Stimulated activated CD8-positive, alpha-beta memory T cell treated with anti-CD3 and anti-CD28 coated beads, Interleukin-12 subunit alpha, Interleukin-12 subunit beta, amount 100 ng/mL, for 1 hour (primary cell): ENCODE results near the gene GARS1.

ENCODE experiments used
- DNase-seq: peaks from one replicate; pipeline ENCODE4 v3.0.0-alpha.2; 2020; ENCODE audit warnings: low read depth

The GARS1 gene

DNA sequence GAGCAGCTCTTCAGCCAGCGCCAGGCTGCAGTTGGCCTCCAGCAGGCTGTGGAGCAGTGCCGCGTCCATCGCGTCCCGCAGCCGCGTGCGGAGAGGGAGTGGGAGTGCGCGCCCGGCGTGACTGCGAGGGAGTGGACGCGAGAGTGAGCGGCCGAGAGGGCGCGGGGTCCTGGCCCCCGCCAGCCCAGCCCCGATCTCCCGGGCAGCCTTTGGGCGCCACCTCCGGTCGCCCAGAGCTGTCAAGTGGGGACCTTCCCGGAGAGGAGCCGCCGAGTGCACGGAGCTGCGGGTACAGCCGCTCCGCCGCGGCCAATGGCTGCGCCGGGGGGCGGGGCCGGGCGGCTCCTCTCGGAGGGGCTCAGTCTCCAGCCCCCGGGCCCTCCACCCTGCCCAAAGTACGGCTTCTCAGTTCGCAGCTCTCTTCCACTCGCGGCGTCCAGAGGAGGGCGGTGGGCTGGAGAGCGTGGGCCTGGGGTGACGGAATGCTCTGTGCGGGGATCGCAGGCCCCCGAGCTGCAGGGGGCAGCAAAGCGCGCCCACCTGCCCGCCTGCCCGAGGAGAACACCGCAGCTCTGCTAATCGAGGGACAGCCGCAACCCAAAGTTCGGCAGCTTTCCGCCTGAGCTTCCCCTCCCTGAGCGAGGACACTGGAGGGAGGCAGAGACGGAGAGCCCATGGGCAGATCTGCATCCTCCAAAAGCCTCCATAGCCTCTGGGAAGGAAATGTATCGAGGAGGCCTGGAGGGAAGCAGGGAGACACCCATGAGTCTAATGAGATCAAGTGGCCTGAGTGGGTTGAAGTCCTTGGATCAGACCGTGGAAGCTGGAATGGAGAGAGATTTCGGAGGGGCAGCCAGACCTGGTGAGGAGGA lies 87.8 kb downstream of the GARS1 start, which contains the start of gene CRHR2:
CRHR2 (minus strand) TSS at position 245 of the 872 bp plus-strand sequence; CDS start at position 69, 176 bp downstream.
- DNase-seq, result no peak

DNA sequence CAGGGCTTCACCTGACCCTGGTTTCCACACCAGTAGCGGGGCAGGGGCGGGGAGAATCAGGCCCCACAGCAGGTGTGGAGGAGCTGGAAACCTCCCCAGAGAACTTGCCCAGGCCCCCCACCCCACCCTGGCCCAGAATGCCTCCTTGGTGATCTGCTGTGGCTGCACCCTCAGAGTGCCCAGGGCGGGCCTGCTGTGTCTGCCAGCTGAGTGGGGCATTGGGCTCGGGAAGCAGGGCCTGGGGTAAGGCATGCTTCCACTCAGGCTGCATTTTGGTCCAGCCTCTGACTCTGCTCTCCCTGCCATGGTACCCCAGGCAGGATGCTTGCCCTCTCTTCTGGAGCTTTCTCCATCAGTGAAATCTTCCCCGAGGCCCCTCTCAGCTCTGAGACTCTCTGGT lies 88.6 kb downstream of the GARS1 start:
- DNase-seq, result no peak
